ENCODE measurements around the gene KIF9. TPM values are rescaled to one million over a fixed set of nuclear protein-coding genes. Genes with fewer than 3 reads are reported as not detected.

Gene KIF9
- total RNA-seq, 1 donor from 2014 or later = 7.5 TPM

DNA sequence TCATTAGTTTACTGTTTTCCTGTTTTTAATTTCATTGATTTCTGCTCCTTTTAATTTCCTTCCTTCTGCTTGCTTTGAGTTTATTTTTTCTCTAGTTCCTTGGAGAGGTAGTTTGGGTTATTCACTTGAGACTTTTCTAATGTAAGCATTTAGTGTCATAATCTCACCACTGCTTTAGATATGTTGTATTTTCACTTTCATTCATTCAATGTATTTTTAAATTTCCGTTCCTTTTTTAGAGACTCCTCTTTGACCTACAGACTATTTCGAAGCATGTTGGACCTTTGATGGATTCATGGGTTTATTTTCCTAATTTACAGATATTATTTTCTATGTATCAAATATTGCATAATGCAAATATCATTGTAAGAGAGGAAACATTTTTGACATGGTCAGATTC lies 23.4 kb upstream of the KIF9 start:
- Mint-ChIP-seq H3K4me3 (ENCODE audit: unreplicated experiment) (no peak overlapping the region), H3K27me3 (ENCODE audit: low read depth, unreplicated experiment) (no peaks in the 10 kb centered on the region), H3K9me3 (ENCODE audit: unreplicated experiment) (peaks cover 2% of the 10 kb centered on the region), H3K36me3 (ENCODE audit: low read depth, unreplicated experiment) (peaks cover 30% of the 10 kb centered on the region), H3K27ac (ENCODE audit: unreplicated experiment) (no peak overlapping the region), H3K4me1 (ENCODE audit: low read depth, unreplicated experiment) (no peaks in the 10 kb centered on the region)
- no peak overlapping the region for H3K27ac ChIP-seq (ENCODE audit: low read depth, low read length)
- no peak overlapping the region for H3K9ac ChIP-seq (ENCODE audit: low read length)
- H3K4me2 ChIP-seq (ENCODE audit: low read length) = no peak overlapping the region
- H3K36me3 ChIP-seq (ENCODE audit: insufficient read depth, low read length) = peaks cover 4% of the 10 kb centered on the region
- H2AFZ ChIP-seq (ENCODE audit: low read depth, low read length) = no peak overlapping the region
- H3K4me1 ChIP-seq (ENCODE audit: insufficient read depth, low read length) = no peaks in the 10 kb centered on the region
- no peaks in the 10 kb centered on the region for H3K27me3 ChIP-seq (ENCODE audit: insufficient read depth, low read length)
- H3K79me2 ChIP-seq (ENCODE audit: insufficient read depth, low read length) = peaks cover 60% of the 10 kb centered on the region
- no peaks in the 10 kb centered on the region for H3K9me3 ChIP-seq (ENCODE audit: insufficient read depth, low read depth, low read length)
- no peak for FAIRE-seq
- H4K20me1 ChIP-seq (ENCODE audit: insufficient read depth, low read length) = peaks cover 59% of the 10 kb centered on the region
- no peak overlapping the region for H3K4me3 ChIP-seq (ENCODE audit: insufficient read depth, low read depth, low read length)
- no peak for DNase-seq (ENCODE audit: low read depth)
- no peak for TF ChIP-seq EZH2 (IDR thresholded peaks at IDR 0.05; ENCODE audit: insufficient read depth, low read length)
- TF ChIP-seq, protein P1, sequence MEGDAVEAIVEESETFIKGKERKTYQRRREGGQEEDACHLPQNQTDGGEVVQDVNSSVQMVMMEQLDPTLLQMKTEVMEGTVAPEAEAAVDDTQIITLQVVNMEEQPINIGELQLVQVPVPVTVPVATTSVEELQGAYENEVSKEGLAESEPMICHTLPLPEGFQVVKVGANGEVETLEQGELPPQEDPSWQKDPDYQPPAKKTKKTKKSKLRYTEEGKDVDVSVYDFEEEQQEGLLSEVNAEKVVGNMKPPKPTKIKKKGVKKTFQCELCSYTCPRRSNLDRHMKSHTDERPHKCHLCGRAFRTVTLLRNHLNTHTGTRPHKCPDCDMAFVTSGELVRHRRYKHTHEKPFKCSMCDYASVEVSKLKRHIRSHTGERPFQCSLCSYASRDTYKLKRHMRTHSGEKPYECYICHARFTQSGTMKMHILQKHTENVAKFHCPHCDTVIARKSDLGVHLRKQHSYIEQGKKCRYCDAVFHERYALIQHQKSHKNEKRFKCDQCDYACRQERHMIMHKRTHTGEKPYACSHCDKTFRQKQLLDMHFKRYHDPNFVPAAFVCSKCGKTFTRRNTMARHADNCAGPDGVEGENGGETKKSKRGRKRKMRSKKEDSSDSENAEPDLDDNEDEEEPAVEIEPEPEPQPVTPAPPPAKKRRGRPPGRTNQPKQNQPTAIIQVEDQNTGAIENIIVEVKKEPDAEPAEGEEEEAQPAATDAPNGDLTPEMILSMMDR (IDR thresholded peaks at IDR 0.05; ENCODE audit: insufficient read depth, low read depth, low read length) = no peak

DNA sequence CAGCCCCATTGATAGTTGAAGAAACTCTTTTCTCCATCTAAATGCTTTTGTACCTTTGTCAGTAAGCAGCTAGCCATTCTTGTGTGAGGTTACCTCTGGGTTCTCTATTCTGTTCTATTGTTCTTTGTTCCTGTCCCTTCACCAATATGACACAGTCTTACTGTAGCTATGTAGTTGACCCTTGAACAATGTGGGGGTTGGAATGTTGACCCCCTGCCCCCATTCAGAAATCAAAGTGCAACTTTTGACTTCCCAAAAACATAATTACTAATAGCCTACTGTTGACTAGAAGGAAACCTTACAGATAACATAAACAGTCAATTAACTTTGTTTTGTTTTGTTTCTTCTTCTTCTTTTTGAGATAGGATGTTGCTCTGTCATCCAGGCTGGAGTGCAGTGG lies 18.9 kb upstream of the KIF9 start:
- no peak overlapping the region for H3K27ac ChIP-seq (ENCODE audit: low read depth, low read length)
- DNase-seq (ENCODE audit: low read depth) = no peak
- no peak overlapping the region for H3K4me3 ChIP-seq (ENCODE audit: insufficient read depth, low read depth, low read length)
- H4K20me1 ChIP-seq (ENCODE audit: insufficient read depth, low read length) = peaks cover 63% of the 10 kb centered on the region
- H3K4me1 ChIP-seq (ENCODE audit: insufficient read depth, low read length) = no peaks in the 10 kb centered on the region
- TF ChIP-seq EZH2 (IDR thresholded peaks at IDR 0.05; ENCODE audit: insufficient read depth, low read length) = no peak
- TF ChIP-seq, protein P1 (IDR thresholded peaks at IDR 0.05; ENCODE audit: insufficient read depth, low read depth, low read length) = no peak
- no peak for FAIRE-seq
- H2AFZ ChIP-seq (ENCODE audit: low read depth, low read length) = no peak overlapping the region
- H3K27ac Mint-ChIP-seq (ENCODE audit: unreplicated experiment) = no peak overlapping the region
- H3K9me3 ChIP-seq (ENCODE audit: insufficient read depth, low read depth, low read length) = no peaks in the 10 kb centered on the region
- H3K4me2 ChIP-seq (ENCODE audit: low read length) = no peak overlapping the region
- H3K4me1 Mint-ChIP-seq (ENCODE audit: low read depth, unreplicated experiment) = peaks cover 8% of the 10 kb centered on the region
- H3K4me3 Mint-ChIP-seq (ENCODE audit: unreplicated experiment) = no peak overlapping the region
- H3K36me3 Mint-ChIP-seq (ENCODE audit: low read depth, unreplicated experiment) = peaks cover 16% of the 10 kb centered on the region
- H3K9me3 Mint-ChIP-seq (ENCODE audit: unreplicated experiment) = no peaks in the 10 kb centered on the region
- no peak overlapping the region for H3K9ac ChIP-seq (ENCODE audit: low read length)
- peaks cover 4% of the 10 kb centered on the region for H3K36me3 ChIP-seq (ENCODE audit: insufficient read depth, low read length)
- H3K79me2 ChIP-seq (ENCODE audit: insufficient read depth, low read length) = peaks cover 69% of the 10 kb centered on the region
- no peaks in the 10 kb centered on the region for H3K27me3 ChIP-seq (ENCODE audit: insufficient read depth, low read length)
- no peaks in the 10 kb centered on the region for H3K27me3 Mint-ChIP-seq (ENCODE audit: low read depth, unreplicated experiment)

- H3K27me3 ChIP-seq (ENCODE audit: insufficient read depth, low read length) = no peaks in the 10 kb centered on the region
- DNase-seq (ENCODE audit: low read depth) (no peak), FAIRE-seq (no peak)
- no peak overlapping the region for H2AFZ ChIP-seq (ENCODE audit: low read depth, low read length)
- no peaks in the 10 kb centered on the region for H3K27me3 Mint-ChIP-seq (ENCODE audit: low read depth, unreplicated experiment)
- peaks cover 64% of the 10 kb centered on the region for H4K20me1 ChIP-seq (ENCODE audit: insufficient read depth, low read length)
- H3K36me3 ChIP-seq (ENCODE audit: insufficient read depth, low read length) = peaks cover 4% of the 10 kb centered on the region
- no peaks in the 10 kb centered on the region for H3K9me3 ChIP-seq (ENCODE audit: insufficient read depth, low read depth, low read length)
- no peak overlapping the region for H3K27ac Mint-ChIP-seq (ENCODE audit: unreplicated experiment)
- TF ChIP-seq, protein P1 (IDR thresholded peaks at IDR 0.05; ENCODE audit: insufficient read depth, low read depth, low read length) = no peak
- no peak for TF ChIP-seq EZH2 (IDR thresholded peaks at IDR 0.05; ENCODE audit: insufficient read depth, low read length)
- H3K4me1 Mint-ChIP-seq (ENCODE audit: low read depth, unreplicated experiment) = peaks cover 11% of the 10 kb centered on the region
- no peak overlapping the region for H3K4me3 ChIP-seq (ENCODE audit: insufficient read depth, low read depth, low read length)
- H3K36me3 Mint-ChIP-seq (ENCODE audit: low read depth, unreplicated experiment) = peaks cover 23% of the 10 kb centered on the region
- no peaks in the 10 kb centered on the region for H3K9me3 Mint-ChIP-seq (ENCODE audit: unreplicated experiment)
- no peak overlapping the region for H3K4me3 Mint-ChIP-seq (ENCODE audit: unreplicated experiment)
- peaks cover 69% of the 10 kb centered on the region for H3K79me2 ChIP-seq (ENCODE audit: insufficient read depth, low read length)
- H3K4me1 ChIP-seq (ENCODE audit: insufficient read depth, low read length) = no peaks in the 10 kb centered on the region
- no peak overlapping the region for H3K27ac ChIP-seq (ENCODE audit: low read depth, low read length)
- no peak overlapping the region for H3K9ac ChIP-seq (ENCODE audit: low read length)
- H3K4me2 ChIP-seq (ENCODE audit: low read length) = no peak overlapping the region
These were observed 17.1 kb upstream of the KIF9 start for GRCh38 chr3:47299381-47300318.

Measured in astrocyte (in vitro differentiated cells and primary cell).